Measurements from ENCODE around the gene ZNF311. TPM values are rescaled to one million over a fixed set of nuclear protein-coding genes. Genes with fewer than 3 reads are reported as not detected.

The ZNF311 gene
- total and polyA plus RNA-seq, 2 of the 13 experiments (the other 11 are each of a cell fraction or from before 2014, with no cell fraction given) = not detected

DNA sequence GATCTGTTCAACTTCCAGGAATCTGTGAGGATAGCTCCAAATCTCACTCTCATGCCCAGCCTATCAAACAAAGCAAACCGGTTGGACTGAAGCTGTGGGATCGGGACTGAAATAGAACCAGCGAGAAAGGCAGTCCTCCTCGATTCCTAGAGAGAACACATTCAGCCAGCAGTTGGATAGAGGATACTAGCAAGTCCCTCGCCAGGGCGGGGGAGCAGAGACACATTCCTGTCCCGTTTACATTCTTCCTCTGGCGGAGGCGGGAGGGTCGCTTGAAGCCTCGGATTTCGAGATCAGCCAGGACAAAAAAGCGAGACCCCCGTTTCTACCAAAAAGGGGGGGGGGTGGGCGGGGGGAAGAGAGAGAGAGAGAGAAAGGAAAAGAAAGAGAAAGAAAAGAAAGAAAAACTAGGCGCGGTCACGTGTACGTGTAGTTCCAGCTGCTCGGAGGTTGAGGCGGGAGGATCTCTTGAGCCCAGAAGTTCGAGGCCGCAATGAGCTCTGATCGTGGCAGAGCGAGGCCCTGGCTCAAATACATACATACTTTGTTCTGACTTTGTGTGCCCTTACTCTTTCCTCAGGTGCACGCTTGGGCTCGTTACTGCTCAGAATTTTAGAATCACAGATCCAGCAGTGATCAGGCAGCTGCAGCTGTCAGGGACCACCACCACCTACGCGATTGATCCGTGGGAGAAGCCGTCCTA lies 19.5 kb downstream of the ZNF311 start (continued):
- TF ChIP-seq KMT2A (CRISPR knock-in tag; IDR thresholded peaks at IDR 0.05) = peak; percentile 60; the same call in 1 of the 2 replicates
- no peak for TF ChIP-seq ZFP90 (CRISPR knock-in tag; IDR thresholded peaks at IDR 0.05; ENCODE audit: borderline replicate concordance)
- peak; percentile 66 for TF ChIP-seq GABPB1 (CRISPR knock-in tag; IDR thresholded peaks at IDR 0.05)
- TF ChIP-seq KAT8 (CRISPR knock-in tag; IDR thresholded peaks at IDR 0.05) = peak; percentile 92
- no peak for TF ChIP-seq MED8 (CRISPR knock-in tag; IDR thresholded peaks at IDR 0.05; ENCODE audit: insufficient replicate concordance)
- TF ChIP-seq ZMYM4 (CRISPR knock-in tag; IDR thresholded peaks at IDR 0.05) = peak; percentile 94
- peak; percentile 84; the same call in 1 of the 2 replicates for TF ChIP-seq SP140L (CRISPR knock-in tag; IDR thresholded peaks at IDR 0.05; ENCODE audit: borderline replicate concordance)
- TF ChIP-seq PAX8 (CRISPR knock-in tag; IDR thresholded peaks at IDR 0.05; ENCODE audit: borderline replicate concordance) = no peak
- TF ChIP-seq KDM1A (CRISPR knock-in tag; IDR thresholded peaks at IDR 0.05) = 0 out of 2 replicates have a peak, but pooled peaks have one; percentile 8
- TF ChIP-seq ADNP (CRISPR knock-in tag; IDR thresholded peaks at IDR 0.05) = no peak
- peak; percentile 8 for TF ChIP-seq TBL1XR1 (IDR thresholded peaks at IDR 0.05; ENCODE audit: borderline replicate concordance, low read length, partially characterized antibody)
- TF ChIP-seq, protein P1, sequence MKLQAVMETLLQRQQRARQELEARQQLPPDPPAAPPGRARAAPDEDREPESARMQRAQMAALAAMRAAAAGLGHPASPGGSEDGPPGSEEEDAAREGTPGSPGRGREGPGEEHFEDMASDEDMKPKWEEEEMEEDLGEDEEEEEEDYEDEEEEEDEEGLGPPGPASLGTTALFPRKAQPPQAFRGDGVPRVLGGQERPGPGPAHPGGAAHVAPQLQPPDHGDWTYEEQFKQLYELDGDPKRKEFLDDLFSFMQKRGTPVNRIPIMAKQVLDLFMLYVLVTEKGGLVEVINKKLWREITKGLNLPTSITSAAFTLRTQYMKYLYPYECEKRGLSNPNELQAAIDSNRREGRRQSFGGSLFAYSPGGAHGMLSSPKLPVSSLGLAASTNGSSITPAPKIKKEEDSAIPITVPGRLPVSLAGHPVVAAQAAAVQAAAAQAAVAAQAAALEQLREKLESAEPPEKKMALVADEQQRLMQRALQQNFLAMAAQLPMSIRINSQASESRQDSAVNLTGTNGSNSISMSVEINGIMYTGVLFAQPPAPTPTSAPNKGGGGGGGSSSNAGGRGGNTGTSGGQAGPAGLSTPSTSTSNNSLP (IDR thresholded peaks at IDR 0.05; ENCODE audit: low read depth, low read length) = peak; percentile 82
- peak; percentile 85 for TF ChIP-seq THAP11 (CRISPR knock-in tag; IDR thresholded peaks at IDR 0.05)
- TF ChIP-seq ZEB1 (IDR thresholded peaks at IDR 0.05; ENCODE audit: insufficient replicate concordance, low read depth) = peak; percentile 2
- TF ChIP-seq, protein P2, sequence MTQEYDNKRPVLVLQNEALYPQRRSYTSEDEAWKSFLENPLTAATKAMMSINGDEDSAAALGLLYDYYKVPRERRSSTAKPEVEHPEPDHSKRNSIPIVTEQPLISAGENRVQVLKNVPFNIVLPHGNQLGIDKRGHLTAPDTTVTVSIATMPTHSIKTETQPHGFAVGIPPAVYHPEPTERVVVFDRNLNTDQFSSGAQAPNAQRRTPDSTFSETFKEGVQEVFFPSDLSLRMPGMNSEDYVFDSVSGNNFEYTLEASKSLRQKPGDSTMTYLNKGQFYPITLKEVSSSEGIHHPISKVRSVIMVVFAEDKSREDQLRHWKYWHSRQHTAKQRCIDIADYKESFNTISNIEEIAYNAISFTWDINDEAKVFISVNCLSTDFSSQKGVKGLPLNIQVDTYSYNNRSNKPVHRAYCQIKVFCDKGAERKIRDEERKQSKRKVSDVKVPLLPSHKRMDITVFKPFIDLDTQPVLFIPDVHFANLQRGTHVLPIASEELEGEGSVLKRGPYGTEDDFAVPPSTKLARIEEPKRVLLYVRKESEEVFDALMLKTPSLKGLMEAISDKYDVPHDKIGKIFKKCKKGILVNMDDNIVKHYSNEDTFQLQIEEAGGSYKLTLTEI (CRISPR knock-in tag; conservative IDR thresholded peaks at IDR 0.05) = no peak
- peak; percentile 83 for TF ChIP-seq POLR2AphosphoS5 (IDR thresholded peaks at IDR 0.05; ENCODE audit: low read depth, low read length)
- no peak for TF ChIP-seq ZNF180 (CRISPR knock-in tag; IDR thresholded peaks at IDR 0.05; ENCODE audit: borderline replicate concordance, low read depth)
- peak; percentile 86 for TF ChIP-seq CBX1 (IDR thresholded peaks at IDR 0.05; ENCODE audit: low read depth)
- TF ChIP-seq KLF16 (CRISPR knock-in tag; IDR thresholded peaks at IDR 0.05) = peak in 1 of 2 experiments; percentile 84; a peak in 2 of 4 replicates
- TF ChIP-seq PITX1 (CRISPR knock-in tag; IDR thresholded peaks at IDR 0.05) = 0 out of 2 replicates have a peak, but pooled peaks have one; percentile 8
- TF ChIP-seq ZFP1 (CRISPR knock-in tag; IDR thresholded peaks at IDR 0.05) = peak; percentile 65; the same call in 1 of the 2 replicates
- TF ChIP-seq TOE1 (CRISPR knock-in tag; IDR thresholded peaks at IDR 0.05) = 0 out of 2 replicates have a peak, but pooled peaks have one; percentile 19
- 0 out of 2 replicates have a peak, but pooled peaks have one; percentile 46 for TF ChIP-seq BHLHE40 (IDR thresholded peaks at IDR 0.05; ENCODE audit: low read length)
- TF ChIP-seq ZFP37 (CRISPR knock-in tag; IDR thresholded peaks at IDR 0.05; ENCODE audit: borderline replicate concordance) = no peak
- TF ChIP-seq BCL6 (CRISPR knock-in tag; IDR thresholded peaks at IDR 0.05) = peak; percentile 95
- 0 out of 2 replicates have a peak, but pooled peaks have one; percentile 38 for TF ChIP-seq AHR (CRISPR knock-in tag; IDR thresholded peaks at IDR 0.05)
- TF ChIP-seq JUND (CRISPR knock-in tag; IDR thresholded peaks at IDR 0.05) = no peak
- no peak for TF ChIP-seq ZNF777 (CRISPR knock-in tag; IDR thresholded peaks at IDR 0.05)
- peak; percentile 67 for TF ChIP-seq HNRNPK (IDR thresholded peaks at IDR 0.05; ENCODE audit: low read depth, low read length, poor library complexity, severe bottlenecking)
